Uterus (tissue), 2 donors: Measurements from ENCODE around the gene RAB32.

Experiments
- CTCF ChIP-seq, 4 experiments: fragments of 200-600 bp in 2 of 4; fragments of 450-650 bp in 2 of 4; sonication (generic) in 2 of 4; IDR thresholded peaks; one replicate each; pipeline ENCODE4 v1.5.1; 2016 to 2019; ENCODE audit warnings: antibody characterized with exemption in 4 of 4, mild to moderate bottlenecking in 2 of 4, moderate library complexity in 1 of 4
- POLR2A ChIP-seq, 2 donors: fragments of 450-650 bp; IDR thresholded peaks; one replicate each; pipeline ENCODE4 v1.6.1; 2016; ENCODE audit warnings: antibody characterized with exemption in 2 of 2, mild to moderate bottlenecking in 1 of 2, moderate library complexity in 1 of 2

GRCh38 chr6:146543211-146543939, at the start of gene RAB32:
- TF ChIP-seq POLR2A (IDR thresholded peaks at IDR 0.05) (peak; percentile 80 to 91), CTCF (IDR thresholded peaks at IDR 0.05) (peak; percentile 51 to 84 (median 68))
